ENCODE results near the gene NHEJ1.

Gene NHEJ1

GRCh38 chr2:219123356-219124135, 37.1 kb downstream of the NHEJ1 start:
- no peak for DNase-seq (ENCODE audit: low read depth)

GRCh38 chr2:219122202-219122980, 38.2 kb downstream of the NHEJ1 start:
- DNase-seq (ENCODE audit: low read depth): no peak

DNA sequence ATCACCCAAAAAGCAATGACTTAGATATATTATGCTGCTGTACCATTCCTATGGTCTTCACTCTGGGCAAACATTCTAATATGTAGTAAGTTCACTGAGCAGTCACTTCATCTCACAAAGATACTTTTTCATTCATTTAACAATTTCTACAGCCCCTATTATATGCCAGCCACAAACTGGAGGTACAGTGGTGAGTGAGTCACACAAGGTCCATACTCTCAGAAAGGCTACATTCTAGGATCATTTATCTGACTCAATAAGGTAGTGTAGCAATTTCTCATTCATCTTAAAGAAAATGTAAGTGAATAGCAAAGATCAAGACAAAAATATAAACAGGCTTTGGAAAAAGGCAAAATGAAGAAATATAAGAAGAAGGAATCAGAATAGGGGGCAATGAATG, 40.5 kb downstream of the NHEJ1 start:
- DNase-seq (ENCODE audit: low read depth): no peak

- peak; percentile 23 for DNase-seq (ENCODE audit: low read depth)
Observed at GRCh38 chr2:219119422-219120043, 41.1 kb downstream of the NHEJ1 start.

GRCh38 chr2:219118504-219118903, 42.1 kb downstream of the NHEJ1 start:
- no peak for DNase-seq (ENCODE audit: low read depth)

DNA sequence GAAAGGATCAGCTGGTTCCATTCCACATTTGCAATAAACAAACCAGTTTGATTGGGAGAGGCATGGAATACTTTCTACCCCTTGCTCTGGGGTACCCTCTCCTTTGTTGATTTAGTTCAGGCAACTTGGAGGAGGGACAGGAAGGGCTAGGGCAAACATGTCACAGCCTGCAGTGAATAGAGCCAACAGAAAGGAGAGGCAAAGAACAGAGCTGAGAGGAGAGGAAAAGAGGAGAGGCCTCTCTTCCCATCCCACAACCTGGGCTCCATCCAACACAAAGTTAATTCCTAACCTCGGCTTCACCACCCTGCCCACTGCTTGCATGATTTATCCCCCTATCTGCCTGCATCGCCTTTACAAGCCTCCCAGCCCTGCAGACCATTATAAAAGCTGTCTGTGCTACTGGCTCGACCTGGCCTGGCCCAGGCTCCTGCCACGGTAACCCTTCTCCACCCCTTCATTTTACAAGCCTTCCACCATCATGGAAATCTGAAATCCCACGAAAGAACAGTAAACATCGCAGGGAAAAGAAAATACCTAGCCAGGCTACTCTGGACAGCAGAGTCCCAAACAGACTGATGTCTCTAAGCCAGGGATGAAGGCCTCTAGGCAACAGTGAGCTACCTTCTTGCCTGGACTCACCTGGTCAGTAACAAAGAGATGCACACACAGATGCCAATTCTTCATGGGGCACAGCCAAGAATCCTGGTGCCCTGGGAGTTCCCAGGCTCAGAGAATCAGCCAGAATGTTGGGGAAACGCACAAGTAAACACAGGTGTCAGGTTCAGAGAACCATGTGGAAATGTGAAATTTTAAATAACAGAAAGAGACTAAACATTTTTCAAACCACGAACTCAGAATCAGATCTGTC, 43.6 kb downstream of the NHEJ1 start:
- no peak for DNase-seq (ENCODE audit: low read depth)

DNA sequence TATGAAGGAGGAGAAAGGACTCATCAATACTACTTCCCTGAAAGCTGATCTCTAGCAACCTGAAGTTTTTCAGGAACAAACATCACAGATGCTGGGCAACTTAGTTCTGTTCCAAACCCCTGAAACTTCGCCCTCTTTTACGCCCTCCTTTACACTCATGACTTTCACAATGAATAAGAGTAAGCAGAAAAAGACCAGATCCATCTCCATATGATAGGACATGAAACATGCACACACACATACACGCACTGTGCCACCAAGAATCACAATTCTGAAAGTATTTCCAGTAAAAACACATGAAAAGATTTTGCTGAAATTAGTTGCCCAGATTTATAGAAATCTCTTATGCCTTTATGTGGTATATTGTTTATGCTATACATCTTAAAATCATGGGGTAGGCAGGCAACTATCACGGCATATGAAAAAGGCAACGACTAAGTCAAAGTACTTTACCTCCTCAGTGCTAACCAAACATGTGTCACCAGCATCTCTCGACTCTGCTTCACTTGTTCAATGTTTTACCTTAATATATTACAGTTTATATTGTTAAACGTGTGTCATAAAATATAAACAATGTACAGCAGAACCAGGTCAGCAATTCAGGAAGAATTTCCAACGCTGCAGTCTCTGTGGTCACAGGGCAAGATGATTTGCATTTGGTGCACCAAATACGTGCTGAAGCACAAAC, 47.8 kb downstream of the NHEJ1 start:
- no peak for DNase-seq (ENCODE audit: low read depth)

DNA sequence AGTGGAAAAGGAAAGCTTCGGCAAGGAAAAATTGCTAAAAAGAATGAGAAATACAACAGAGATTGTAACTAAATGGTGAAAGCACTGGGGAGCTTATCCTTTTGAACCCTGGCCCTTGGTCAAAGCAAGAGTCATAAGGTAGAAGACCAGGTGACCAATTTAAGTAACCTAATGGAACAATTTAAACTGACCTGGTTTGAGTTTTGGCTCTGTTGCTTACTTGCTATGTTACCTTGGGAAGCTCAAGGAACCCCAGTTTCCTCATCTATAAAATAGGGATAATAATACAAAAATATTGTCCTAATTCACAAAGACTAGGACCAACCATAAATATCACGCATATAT, 48.6 kb downstream of the NHEJ1 start:
- DNase-seq (ENCODE audit: low read depth): no peak

DNA sequence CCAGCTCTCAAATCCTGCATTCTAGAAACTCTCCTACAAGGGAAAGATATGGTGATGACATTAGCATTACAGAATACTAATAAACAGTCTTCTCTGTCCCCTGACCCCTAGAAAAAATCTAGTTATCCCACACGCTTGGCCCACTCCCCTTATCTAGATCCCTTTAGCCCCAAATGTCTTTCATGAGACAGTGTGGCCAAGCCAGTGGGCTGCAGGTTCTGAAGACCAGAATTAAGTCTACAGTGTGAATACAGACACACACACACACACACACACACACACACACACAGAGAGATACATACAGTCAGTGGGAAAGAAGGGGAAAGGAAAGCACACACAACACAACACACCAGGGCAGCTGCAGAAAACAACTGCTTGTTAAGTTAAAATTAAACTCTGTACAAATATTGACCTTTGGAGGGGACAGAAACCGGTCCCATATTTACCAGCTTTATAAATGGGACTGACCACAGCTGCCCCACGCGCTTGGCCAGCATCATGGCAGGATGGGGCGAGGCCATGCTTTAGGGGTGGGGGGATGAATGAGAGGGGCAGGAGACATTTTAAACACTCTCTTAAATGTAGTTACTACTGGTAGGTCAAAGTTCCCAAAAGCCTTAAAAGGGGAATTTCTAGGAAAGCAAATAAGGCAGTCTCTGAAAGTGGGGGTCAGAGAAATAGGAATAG, 49.1 kb downstream of the NHEJ1 start:
- no peak for DNase-seq (ENCODE audit: low read depth)

DNA sequence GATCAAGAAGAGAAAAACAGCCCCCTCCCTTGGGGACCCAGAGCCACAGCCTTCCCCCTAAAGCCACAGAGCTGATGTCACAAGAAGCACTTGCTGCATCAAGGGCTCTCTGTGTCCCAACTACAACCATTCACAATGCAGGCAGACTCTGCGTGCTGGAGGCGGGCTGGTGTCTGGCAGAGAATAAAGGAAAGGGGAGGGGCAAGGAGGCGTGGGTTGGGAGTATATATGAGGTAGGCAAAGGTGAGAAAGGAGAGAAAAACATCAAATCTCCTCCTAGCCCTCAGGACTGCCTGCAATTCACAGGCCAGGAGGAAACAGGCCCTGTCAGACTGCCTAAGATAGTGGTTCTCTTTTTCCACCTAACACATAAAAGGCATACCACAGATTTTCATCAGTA, 51.1 kb downstream of the NHEJ1 start:
- DNase-seq (ENCODE audit: low read depth): no peak

- no peak for DNase-seq (ENCODE audit: low read depth)
Observed at GRCh38 chr2:219107758-219108157, 52.9 kb downstream of the NHEJ1 start.

GRCh38 chr2:219106251-219106650, 54.4 kb downstream of the NHEJ1 start:
- DNase-seq (ENCODE audit: low read depth): no peak

DNA sequence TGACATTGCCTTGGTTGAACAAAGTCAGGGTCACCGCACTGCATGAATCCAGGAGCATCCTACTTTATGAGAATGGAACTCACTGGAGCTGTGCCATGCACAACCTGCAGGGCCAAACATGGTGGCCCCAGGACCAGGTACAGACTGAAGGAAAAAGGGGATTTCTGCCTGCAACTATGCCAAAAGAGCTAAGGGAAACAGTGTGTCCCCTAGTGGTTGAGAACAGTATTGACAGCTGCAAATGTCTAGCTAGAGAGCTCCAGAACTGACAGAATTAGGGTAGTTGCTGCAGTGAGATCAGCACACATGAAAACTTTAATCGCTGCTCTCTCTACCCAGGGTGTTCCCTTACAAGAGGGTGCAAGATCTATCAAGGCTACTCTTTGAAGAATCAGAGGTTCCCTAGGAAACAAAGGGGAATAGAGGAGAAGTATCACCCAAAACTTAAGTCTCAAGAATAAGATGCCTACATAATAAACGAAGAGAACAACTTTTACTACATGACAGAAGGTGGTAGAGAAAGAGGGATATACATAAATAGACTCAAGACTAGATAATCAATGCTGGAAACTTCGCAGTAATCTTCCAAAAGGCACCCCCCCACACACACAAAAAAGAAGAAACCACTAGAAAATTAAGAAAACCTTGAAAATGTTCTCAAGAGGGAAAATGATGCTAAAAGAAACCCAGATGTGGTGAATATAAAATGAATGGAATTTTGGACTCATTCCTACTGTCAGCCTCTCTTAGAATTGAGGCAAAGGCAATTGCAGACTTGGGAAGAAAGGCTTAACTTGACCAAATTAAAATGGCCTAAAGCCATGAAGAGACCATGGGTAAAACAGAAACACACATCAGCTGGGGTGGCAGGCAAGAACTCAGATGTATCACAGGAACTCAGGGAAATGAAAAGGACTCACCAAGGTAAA, 56.2 kb downstream of the NHEJ1 start:
- peak; percentile 24 for DNase-seq (ENCODE audit: low read depth)

- DNase-seq (ENCODE audit: low read depth): peak; percentile 71
Observed at GRCh38 chr2:219099329-219099728, 61.3 kb downstream of the NHEJ1 start.

DNA sequence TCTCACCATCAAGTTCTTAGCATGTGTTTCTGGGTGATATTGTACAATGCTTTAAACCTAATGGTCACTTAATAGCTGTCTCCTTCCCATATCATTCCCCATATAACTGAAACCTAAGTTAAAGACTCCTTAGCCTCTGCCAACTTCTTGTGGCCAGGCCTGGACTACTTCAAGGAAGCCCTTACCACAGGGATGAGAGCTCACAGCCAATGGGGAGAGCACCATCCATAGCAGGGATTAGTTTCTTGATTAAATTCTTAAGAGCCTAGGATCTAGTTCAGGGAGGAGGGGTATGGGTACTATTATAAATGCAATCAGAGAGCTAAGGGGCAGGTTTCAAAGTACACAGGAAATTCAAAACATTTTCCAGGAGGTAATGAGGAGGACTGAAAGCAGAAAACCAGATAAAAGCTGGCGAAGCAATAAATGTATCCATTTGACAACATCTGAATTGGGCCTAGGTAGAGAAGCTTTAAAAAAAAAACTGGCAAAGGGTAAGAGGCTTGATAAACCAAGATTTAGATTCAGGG, 65.1 kb downstream of the NHEJ1 start:
- no peak for DNase-seq (ENCODE audit: low read depth)

DNA sequence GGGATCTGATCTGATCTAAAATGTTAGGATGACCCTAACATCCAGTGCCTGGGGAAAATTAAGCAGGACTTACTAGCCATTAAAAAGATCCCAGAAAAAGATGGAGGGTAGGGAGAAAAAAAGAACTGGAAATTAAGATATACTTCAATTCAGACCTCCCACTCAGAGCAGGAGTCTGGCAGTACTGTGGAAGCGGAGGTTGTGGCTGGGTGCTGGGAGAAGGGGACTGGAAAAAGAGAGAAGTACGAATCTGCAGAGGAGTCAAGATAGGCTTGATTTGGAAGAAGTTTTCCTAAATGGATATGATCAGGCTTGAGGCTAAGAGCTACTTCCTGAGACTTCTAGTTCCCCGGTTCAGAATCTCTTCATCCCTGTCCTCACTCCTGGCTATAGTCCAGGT, 66.4 kb downstream of the NHEJ1 start:
- DNase-seq (ENCODE audit: low read depth): no peak

DNA sequence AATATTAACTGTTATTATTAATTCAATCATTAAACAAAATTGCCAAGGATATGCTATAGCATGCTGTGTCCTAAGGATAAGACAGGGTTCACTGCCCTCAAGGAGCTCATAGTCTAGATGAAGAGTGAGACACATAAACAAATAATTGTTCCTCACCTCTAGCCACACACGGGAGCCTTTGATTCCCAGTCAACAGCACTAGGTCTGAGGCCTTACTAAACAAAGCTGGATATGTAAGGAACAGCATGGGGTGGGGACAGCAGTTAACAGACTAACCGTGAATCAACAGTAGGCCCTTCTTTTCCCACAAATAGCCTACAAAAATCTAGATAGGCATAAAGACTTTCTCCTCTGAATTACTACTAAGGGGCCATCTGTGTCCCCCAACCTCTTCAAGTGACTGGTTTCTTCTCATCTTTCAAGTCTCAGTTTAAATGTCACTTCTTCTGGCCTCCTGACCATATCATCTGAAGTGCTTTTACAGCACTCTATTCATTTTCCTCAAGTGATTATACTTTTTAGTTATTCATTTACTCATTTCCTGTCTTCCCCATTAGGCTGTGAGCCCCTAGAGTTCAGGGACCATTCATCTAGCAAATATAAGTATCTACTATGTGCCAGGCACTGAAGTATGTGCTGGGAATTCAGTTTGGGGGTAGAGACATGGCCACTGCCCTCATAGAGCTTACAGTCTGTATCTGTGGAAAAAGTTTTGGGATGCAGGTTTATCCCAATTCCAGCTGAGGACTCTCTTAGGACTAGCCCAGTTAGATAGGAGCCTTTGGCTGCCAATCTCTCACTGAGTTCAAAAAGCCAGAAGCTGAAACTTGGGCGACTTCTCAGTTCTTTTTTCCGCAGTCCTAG, 69.9 kb downstream of the NHEJ1 start:
- DNase-seq (ENCODE audit: low read depth): no peak

DNA sequence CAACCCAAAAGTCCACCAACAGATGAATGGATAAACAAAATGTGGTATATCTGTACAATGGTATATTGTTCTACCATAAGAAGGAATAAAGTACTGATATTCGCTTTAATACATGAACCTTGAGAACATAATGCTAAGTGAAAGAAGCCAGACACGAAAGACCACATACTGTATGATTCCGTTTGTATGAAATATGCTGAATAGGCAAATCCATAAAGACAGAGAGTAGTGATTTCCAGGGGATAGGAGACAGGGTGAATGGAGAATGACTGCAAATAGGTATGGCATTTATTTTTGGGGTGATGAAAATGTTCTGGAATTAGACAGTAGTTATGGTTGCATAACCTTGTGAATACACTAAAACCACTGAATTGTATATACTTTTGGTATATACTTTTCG, 71.3 kb downstream of the NHEJ1 start:
- DNase-seq (ENCODE audit: low read depth): no peak

- DNase-seq (ENCODE audit: low read depth): no peak
Observed at GRCh38 chr2:219087848-219088247, 72.8 kb downstream of the NHEJ1 start.

Measured in stromal cell of bone marrow (primary cell).